SK-N-SH (cell line): ENCODE results near the gene RMDN2. TPM values are rescaled to one million over a fixed set of nuclear protein-coding genes. Genes with fewer than 3 reads are reported as not detected.

Experiments used
- CTCF ChIA-PET: fragments of 300-600, 350-600 bp; formaldehyde crosslinking; extraction: SDS; loops from one replicate; lab custom pipeline; 2021; lab: Yijun Ruan, JAX
- POLR2A ChIA-PET: fragments of 350-600 bp; sonication (Branson Sonifier 250); formaldehyde crosslinking; extraction: SDS; loops from one replicate; lab custom pipeline; 2020; ENCODE audit warnings: antibody characterized with exemption, inconsistent platforms; lab: Yijun Ruan, JAX
- DNase-seq: peaks from one replicate; pipeline ENCODE4 v3.0.0; 2012
- H2AFZ ChIP-seq: fragments of 200-600 bp; sonication (generic); 2 replicates; pipeline ENCODE4 v1.8.1; 2016; ENCODE audit warnings: antibody characterized with exemption, mild to moderate bottlenecking, low read depth
- H3F3A ChIP-seq: fragments of 200-600 bp; sonication (generic); replicated peaks from 2 replicates; pipeline ENCODE3; 2016; ENCODE audit warnings: antibody characterized with exemption, mild to moderate bottlenecking; ENCODE audit not compliant: insufficient read depth
- H3K27ac ChIP-seq, 2 experiments: fragments of 200-500 bp in 1 of 2; fragments of 200-600 bp in 1 of 2; sonication (Bioruptor generic) in 1 of 2; sonication (generic), shearing (Covaris generic) in 1 of 2; 2 replicates each; pipeline versions ENCODE4 v1.5.1 to v1.6.1; 2014 to 2016; ENCODE audit warnings: low read depth in 2 of 2, inconsistent platforms in 1 of 2, low read length in 1 of 2, mild to moderate bottlenecking in 1 of 2, mixed read lengths in 1 of 2
- H3K27me3 ChIP-seq: fragments of 200-600 bp; sonication (generic), shearing (Covaris generic); 2 replicates; pipeline ENCODE4 v1.6.1; 2016; ENCODE audit warnings: mixed run types; ENCODE audit not compliant: insufficient read depth
- H3K36me3 ChIP-seq, 2 experiments: fragments of 200-500 bp in 1 of 2; fragments of 200-600 bp in 1 of 2; sonication (Bioruptor generic) in 1 of 2; sonication (generic) in 1 of 2; replicated peaks in 1 of 2; 2 replicates each; pipeline versions ENCODE3 to v1.5.1; 2014 to 2016; ENCODE audit warnings: low read length in 1 of 2, mild to moderate bottlenecking in 1 of 2; ENCODE audit not compliant: insufficient read depth in 2 of 2, control insufficient read depth in 1 of 2
- H3K4me1 ChIP-seq, 2 experiments: fragments of 200-500 bp in 1 of 2; fragments of 200-600 bp in 1 of 2; sonication (Bioruptor generic) in 1 of 2; sonication (generic), shearing (Covaris generic) in 1 of 2; 2 replicates each; pipeline versions ENCODE4 v1.5.1 to v1.6.1; 2014 to 2016; ENCODE audit warnings: low read depth in 1 of 2, low read length in 1 of 2, mixed run types in 1 of 2; ENCODE audit not compliant: insufficient read depth in 2 of 2, control insufficient read depth in 1 of 2
- H3K4me2 ChIP-seq: fragments of 200-600 bp; sonication (generic), shearing (Covaris generic); 2 replicates; pipeline ENCODE4 v1.6.1; 2017; ENCODE audit warnings: mixed run types
- H3K4me3 ChIP-seq, 2 experiments: fragments of 200-500 bp in 1 of 2; fragments of 200-600 bp in 1 of 2; sonication (Bioruptor generic) in 1 of 2; sonication (generic), shearing (Covaris generic) in 1 of 2; 2 replicates each; pipeline versions ENCODE4 v1.5.1 to v1.8.1; 2014 to 2016; ENCODE audit warnings: low read depth in 2 of 2, inconsistent platforms in 1 of 2, low read length in 1 of 2, mild to moderate bottlenecking in 1 of 2, mixed read lengths in 1 of 2, moderate library complexity in 1 of 2
- H3K79me2 ChIP-seq: fragments of 200-600 bp; sonication (generic); 2 replicates; pipeline ENCODE4 v1.8.1; 2017; ENCODE audit warnings: mild to moderate bottlenecking; ENCODE audit not compliant: insufficient read depth
- H3K9ac ChIP-seq: fragments of 200-600 bp; sonication (generic); 2 replicates; pipeline ENCODE4 v1.6.1; 2017; ENCODE audit warnings: mixed run types
- H3K9me2 ChIP-seq: fragments of 200-600 bp; sonication (generic); 2 replicates; pipeline ENCODE4 v1.6.1; 2017; ENCODE audit warnings: mixed run types
- H3K9me3 ChIP-seq: fragments of 200-600 bp; sonication (generic); 2 replicates; pipeline ENCODE4 v1.6.1; 2017; ENCODE audit warnings: mixed run types, mild to moderate bottlenecking, moderate library complexity
- H4K20me1 ChIP-seq: fragments of 200-600 bp; sonication (generic); 2 replicates; pipeline ENCODE4 v1.6.1; 2017; ENCODE audit warnings: mild to moderate bottlenecking, mixed run types; ENCODE audit not compliant: insufficient read depth
- EP300 ChIP-seq, 2 experiments: IDR thresholded peaks; 2 replicates each; pipeline versions ENCODE4 v1.4.0 to v1.6.1; 2012; ENCODE audit warnings: borderline replicate concordance in 1 of 2, low read depth in 1 of 2, low read length in 1 of 2
- FOXJ3 ChIP-seq: sonication (generic); formaldehyde crosslinking; IDR thresholded peaks from 2 replicates; pipeline ENCODE4 v1.5.1; 2020; ENCODE audit warnings: mild to moderate bottlenecking, missing genetic modification reagents
- GABPA ChIP-seq: IDR thresholded peaks from 2 replicates; pipeline ENCODE4 v1.4.0; 2012; ENCODE audit warnings: low read depth, mild to moderate bottlenecking
- GATA2 ChIP-seq: sonication (generic); formaldehyde crosslinking; IDR thresholded peaks from 2 replicates; pipeline ENCODE4 v1.5.0; 2020; ENCODE audit warnings: mild to moderate bottlenecking, missing genetic modification reagents
- NFIC ChIP-seq: IDR thresholded peaks from 2 replicates; pipeline ENCODE4 v1.4.0; 2012; ENCODE audit warnings: borderline replicate concordance
- RCOR1 ChIP-seq: fragments of 150-350 bp; IDR thresholded peaks from 2 replicates; pipeline ENCODE4 v1.6.1; 2017; ENCODE audit warnings: antibody characterized with exemption, low read length
- RXRA ChIP-seq: IDR thresholded peaks from 2 replicates; pipeline ENCODE4 v1.4.0; 2012; ENCODE audit warnings: low read depth, mild to moderate bottlenecking, borderline replicate concordance
- SIN3A ChIP-seq: IDR thresholded peaks from 2 replicates; pipeline ENCODE4 v1.6.1; 2012; ENCODE audit warnings: low read depth, mild to moderate bottlenecking, low read length, moderate library complexity, borderline replicate concordance
- SMC3 ChIP-seq: IDR thresholded peaks from 2 replicates; pipeline ENCODE4 v1.6.1; 2012; ENCODE audit warnings: low read depth, low read length, improper control_type of control experiment
- TEAD4 ChIP-seq: IDR thresholded peaks from 2 replicates; pipeline ENCODE4 v1.4.0; 2012; ENCODE audit warnings: mild to moderate bottlenecking, borderline replicate concordance; ENCODE audit not compliant: insufficient read depth
- YY1 ChIP-seq: IDR thresholded peaks from 2 replicates; pipeline ENCODE4 v1.4.0; 2012; ENCODE audit warnings: low read depth, mild to moderate bottlenecking
- WGBS: methylation state at CpG from one replicate; pipeline ENCODE4 v1.1.6; 2017; ENCODE audit warnings: low lambda C conversion rate; 5-methylcytosine and 5-hydroxymethylcytosine counted together
- polyA plus RNA-seq, 3 experiments: library from polyadenylated mRNA; depleted of rRNA; stranded (reverse); fragments of >200 nt; gene quantifications; 2 replicates each; pipeline ENCODE4 v1.2.3, GENCODE V29; 2012
- TF ChIP-seq, protein P1 (sequence below): fragments of 150-350 bp; IDR thresholded peaks from 2 replicates; pipeline ENCODE4 v1.6.1; 2016; ENCODE audit warnings: mild to moderate bottlenecking, low read depth, low read length

The RMDN2 gene
- polyA plus RNA-seq, 1 of the 3 experiments (the other 2 are of a cell fraction): 7.3 TPM

DNA sequence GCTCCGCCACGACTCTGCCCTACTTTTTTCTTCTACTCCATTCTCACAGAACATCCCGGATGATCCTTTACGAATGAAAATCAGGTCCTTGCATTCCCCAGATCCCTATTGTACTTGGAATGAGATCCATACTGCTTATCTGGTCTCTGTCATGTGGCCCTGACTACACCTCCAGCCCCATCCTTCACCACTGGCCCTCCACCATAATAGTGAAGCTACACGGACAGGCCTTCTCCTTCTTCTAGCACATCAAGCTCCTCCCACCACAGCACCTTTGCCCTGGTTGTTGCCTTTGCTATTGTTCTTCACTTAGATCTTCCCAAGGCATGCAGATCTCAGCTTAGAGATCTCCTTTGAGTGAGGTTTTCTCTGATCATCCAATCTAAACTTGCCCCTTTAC is 20.1 kb upstream of the RMDN2 start:
- Histone ChIP-seq H3K9ac (no peak overlapping the region), H3K79me2 (no peaks in the 10 kb centered on the region), H3K4me1 (no peaks in the 10 kb centered on the region), H3K9me2 (no peaks in the 10 kb centered on the region), H4K20me1 (no peaks in the 10 kb centered on the region), H3K4me3 (no peak overlapping the region), H2AFZ (no peak overlapping the region), H3K36me3 (no peaks in the 10 kb centered on the region), H3K27me3 (no peaks in the 10 kb centered on the region), H3K4me2 (no peak overlapping the region), H3K27ac (no peak overlapping the region), H3K9me3 (no peaks in the 10 kb centered on the region), H3F3A (no peaks in the 10 kb centered on the region)
- ChIA-PET CTCF (interaction anchor here (1.6 kb wide), 1 partner anchor 14 kb away, joined by 5 read pairs; no protein-coding TSS in a partner anchor), POLR2A (no interaction called here)
- TF ChIP-seq RXRA (no peak), GABPA (no peak), SIN3A (no peak), NFIC (no peak), SMC3 (no peak), EP300 (IDR thresholded peaks at IDR 0.05; ENCODE audit: borderline replicate concordance in 1 of 2, low read depth in 1 of 2, low read length in 1 of 2) (no peak)
- TF ChIP-seq, protein P1, sequence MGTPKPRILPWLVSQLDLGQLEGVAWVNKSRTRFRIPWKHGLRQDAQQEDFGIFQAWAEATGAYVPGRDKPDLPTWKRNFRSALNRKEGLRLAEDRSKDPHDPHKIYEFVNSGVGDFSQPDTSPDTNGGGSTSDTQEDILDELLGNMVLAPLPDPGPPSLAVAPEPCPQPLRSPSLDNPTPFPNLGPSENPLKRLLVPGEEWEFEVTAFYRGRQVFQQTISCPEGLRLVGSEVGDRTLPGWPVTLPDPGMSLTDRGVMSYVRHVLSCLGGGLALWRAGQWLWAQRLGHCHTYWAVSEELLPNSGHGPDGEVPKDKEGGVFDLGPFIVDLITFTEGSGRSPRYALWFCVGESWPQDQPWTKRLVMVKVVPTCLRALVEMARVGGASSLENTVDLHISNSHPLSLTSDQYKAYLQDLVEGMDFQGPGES: no peak
- 65% methylated on average over 5 of the region's 5 CpGs for WGBS
- no peak for DNase-seq

DNA sequence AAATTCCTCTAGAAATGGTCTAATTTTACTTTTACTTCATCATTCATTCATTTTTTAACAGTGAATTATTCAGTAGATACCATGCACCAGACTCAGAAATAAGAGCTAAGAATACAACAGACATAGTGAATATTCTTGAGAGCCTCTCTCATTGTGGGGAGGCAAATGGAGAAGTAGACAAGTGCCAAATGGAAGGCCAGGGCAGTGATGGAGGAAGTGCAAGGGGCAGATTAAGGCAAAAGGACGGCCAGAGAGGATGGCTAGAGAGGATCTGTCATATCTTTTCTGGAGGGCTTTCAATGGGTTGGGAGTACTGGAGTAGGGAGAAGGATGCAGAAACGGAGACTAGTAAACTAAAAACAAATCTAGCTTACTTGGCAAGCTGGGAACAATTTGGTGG is 19.0 kb upstream of the RMDN2 start:
- no peak for DNase-seq
- no peaks in the 10 kb centered on the region for H3K9me2 ChIP-seq
- no peaks in the 10 kb centered on the region for H3K27me3 ChIP-seq
- no peak overlapping the region for H3K4me3 ChIP-seq
- no peak overlapping the region for H3K4me2 ChIP-seq
- WGBS: 82% methylated on average over 2 of the region's 2 CpGs
- H3K27ac ChIP-seq: no peak overlapping the region
- H3K9ac ChIP-seq: no peak overlapping the region
- H3K79me2 ChIP-seq: no peaks in the 10 kb centered on the region
- H3F3A ChIP-seq: no peaks in the 10 kb centered on the region
- no peaks in the 10 kb centered on the region for H3K36me3 ChIP-seq
- no peak overlapping the region for H2AFZ ChIP-seq
- TF ChIP-seq GATA2 (CRISPR knock-in tag) (no peak), SIN3A (no peak), TEAD4 (no peak), YY1 (no peak), FOXJ3 (CRISPR knock-in tag) (no peak), RCOR1 (no peak)
- TF ChIP-seq, all 33 proteins: peak for 0
- Histone ChIP-seq H3K4me1 (no peaks in the 10 kb centered on the region), H4K20me1 (no peaks in the 10 kb centered on the region), H3K9me3 (no peaks in the 10 kb centered on the region)
- ChIA-PET CTCF (interaction anchor here (1.0 to 2.5 kb wide), 3 partner anchors 15 to 510 kb away, joined by 3 to 8 read pairs (median 5); no protein-coding TSS in a partner anchor), POLR2A (no interaction called here)
